Activated CD4-positive, alpha-beta T cell treated with anti-CD3 and anti-CD28 coated beads for 36 hours (primary cell): Measurements from ENCODE around the gene FOXL3. TPM values are rescaled to one million over a fixed set of nuclear protein-coding genes. Genes with fewer than 3 reads are reported as not detected.
"Not testable (repeated sequence)": the region's sequence is repeated elsewhere in the genome, so short reads cannot be mapped to it uniquely, and the experiment has no call there.

Source experiments
- ATAC-seq: fragments of 200-7000 bp; cut with Tn5 transposase; one replicate; pipeline ENCODE4 v1.10.0; 2021; ENCODE audit warnings: mild to moderate bottlenecking, moderate library complexity
- CTCF ChIA-PET: fragments of 350-600 bp; sonication (Branson Sonifier 250); formaldehyde crosslinking; loops from one replicate; lab custom pipeline; 2021; ENCODE audit warnings: antibody characterized with exemption; lab: Charles Lee
- POLR2A ChIA-PET: fragments of 350-600 bp; sonication (Branson Sonifier 250); formaldehyde crosslinking; loops from one replicate; lab custom pipeline; 2021; ENCODE audit warnings: antibody characterized with exemption, inconsistent platforms; lab: Charles Lee
- DNase-seq: peaks from one replicate; pipeline ENCODE4 v3.0.0-alpha.2; 2020
- H3K27ac Mint-ChIP-seq: one replicate; pipeline ENCODE4 v1.8.0; 2021; ENCODE audit warnings: mixed read lengths
- H3K27me3 Mint-ChIP-seq: one replicate; pipeline ENCODE4 v1.8.0; 2021; ENCODE audit warnings: mixed read lengths
- H3K36me3 Mint-ChIP-seq: one replicate; pipeline ENCODE4 v1.8.0; 2021; ENCODE audit warnings: low read depth, mixed read lengths
- H3K4me1 Mint-ChIP-seq: one replicate; pipeline ENCODE4 v1.8.0; 2021; ENCODE audit warnings: mixed read lengths
- H3K4me3 Mint-ChIP-seq: one replicate; pipeline ENCODE4 v1.8.0; 2021; ENCODE audit warnings: mild to moderate bottlenecking, moderate library complexity, mixed read lengths
- H3K9me3 Mint-ChIP-seq: one replicate; pipeline ENCODE4 v1.8.0; 2021; ENCODE audit warnings: low read depth, mixed read lengths
- intact Hi-C, 2 experiments: fragments of 100-400 bp; cut with DNase I in 1 of 2; cut with micrococcal nuclease in 1 of 2; formaldehyde crosslinking; loops; one replicate each; pipeline versions ENCODE4 v1.14.2 to v1.15.1; 2022 to 2024; cut with DNase I, micrococcal nuclease
- total RNA-seq, 2 experiments: library from RNA; stranded (reverse); gene quantifications; one replicate each; pipeline ENCODE4 v1.2.3, GENCODE V29; 2021

FOXL3 gene
- total RNA-seq, 2 experiments from 2014 or later, result not detected

DNA sequence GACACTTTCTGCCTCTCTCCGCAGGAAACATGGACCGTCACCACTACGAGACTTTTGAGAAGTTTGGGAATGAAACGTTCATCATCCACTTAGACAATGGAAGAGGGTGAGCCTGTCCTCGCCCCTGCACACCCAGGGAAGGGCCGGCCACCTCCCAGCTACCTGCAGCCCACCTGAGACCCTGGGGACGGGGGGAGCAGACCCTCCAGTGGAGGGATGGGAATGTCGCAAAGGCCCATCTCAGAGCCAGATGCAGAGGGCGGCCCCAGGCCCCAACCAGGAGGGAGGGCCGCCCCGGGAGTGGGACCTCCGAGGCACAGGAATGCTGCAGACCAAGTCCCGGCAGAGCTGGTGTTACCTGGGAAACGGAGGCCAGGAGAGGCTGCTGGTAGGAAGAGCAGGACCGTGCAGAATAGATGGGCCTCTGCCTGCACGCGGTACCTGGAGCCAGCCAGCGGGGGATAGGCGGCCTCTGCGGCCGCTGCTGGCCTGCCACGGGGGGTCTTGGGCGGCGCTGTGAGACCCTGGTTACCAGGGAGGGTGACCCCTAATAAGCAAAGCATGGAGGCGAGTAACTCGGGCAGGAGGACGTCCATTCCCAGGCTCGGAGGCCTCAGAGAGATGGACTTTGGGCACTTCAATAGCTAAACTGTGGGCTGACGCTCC is 32.9 kb upstream of the FOXL3 start:
- CTCF ChIA-PET, result interaction anchor here (0.5 kb wide), 1 partner anchor 717 kb away, joined by 3 read pairs; no protein-coding TSS in a partner anchor
- no peak overlapping the region for H3K27ac Mint-ChIP-seq
- POLR2A ChIA-PET, result no interaction called here
- H3K4me3 Mint-ChIP-seq, result no peak overlapping the region
- H3K36me3 Mint-ChIP-seq, result no peaks in the 10 kb centered on the region
- H3K27me3 Mint-ChIP-seq, result no peaks in the 10 kb centered on the region
- no peaks in the 10 kb centered on the region for H3K4me1 Mint-ChIP-seq
- peaks cover under 1% of the 10 kb centered on the region for H3K9me3 Mint-ChIP-seq
- intact Hi-C loops, result no loop called here
- DNase-seq (no peak), ATAC-seq (no peak)

DNA sequence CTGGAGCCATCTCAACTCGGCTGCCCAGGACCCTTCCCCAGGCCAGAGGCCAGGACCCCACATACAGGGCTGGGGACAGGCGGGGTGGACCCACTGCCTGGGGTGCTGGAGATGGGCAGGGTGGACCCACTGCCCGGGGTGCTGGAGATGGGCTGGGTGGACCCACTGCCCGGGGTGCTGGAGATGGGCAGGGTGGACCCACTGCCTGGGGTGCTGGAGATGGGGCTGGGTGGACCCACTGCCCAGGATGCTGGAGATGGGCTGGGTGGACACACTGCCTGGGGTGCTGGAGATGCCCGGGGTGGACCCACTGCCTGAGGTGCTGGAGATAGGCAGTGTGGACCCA is 32.4 kb upstream of the FOXL3 start:
- Mint-ChIP-seq H3K9me3 (peaks cover 6% of the 10 kb centered on the region), H3K27ac (no peak overlapping the region), H3K4me3 (no peak overlapping the region), H3K4me1 (no peaks in the 10 kb centered on the region), H3K36me3 (no peaks in the 10 kb centered on the region), H3K27me3 (no peaks in the 10 kb centered on the region)
- no peak for ATAC-seq
- POLR2A ChIA-PET, result no interaction called here
- intact Hi-C loops, result no loop called here
- CTCF ChIA-PET, result no interaction called here
- no peak for DNase-seq

DNA sequence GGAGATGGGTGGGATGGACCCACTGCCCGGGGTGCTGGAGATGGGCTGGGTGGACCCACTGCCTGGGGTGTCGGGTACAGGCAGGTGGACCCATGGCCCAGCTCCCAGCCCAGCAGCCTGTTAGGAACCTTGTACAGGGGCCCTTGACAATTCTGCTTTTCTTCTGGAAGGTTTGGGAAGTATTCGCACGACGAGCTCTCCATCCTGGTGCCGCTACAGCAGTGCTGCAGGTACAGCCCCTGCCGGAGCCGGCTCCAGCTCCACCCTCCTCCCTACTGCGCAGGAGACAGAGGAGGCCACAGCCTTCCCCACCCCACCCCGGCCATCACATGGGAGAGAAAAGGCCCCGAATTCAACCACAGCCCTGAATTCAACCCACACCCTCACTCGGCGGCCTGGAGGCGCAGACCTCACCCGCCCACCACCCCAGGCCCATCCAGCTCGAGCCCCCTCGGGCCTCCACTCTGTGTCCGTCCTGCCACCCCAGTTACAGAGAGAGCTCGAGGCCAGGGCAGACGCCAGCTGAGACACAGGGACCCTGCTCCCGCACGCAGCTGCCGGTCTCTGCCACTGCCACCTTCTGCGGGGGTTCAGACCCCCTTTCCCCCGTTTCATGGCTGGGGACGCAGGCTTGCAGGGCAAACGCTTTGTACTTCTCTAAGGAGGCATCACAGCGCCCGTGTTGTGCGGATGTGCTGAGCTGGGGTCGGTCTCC is 31.3 kb upstream of the FOXL3 start:
- POLR2A ChIA-PET, result no interaction called here
- ATAC-seq (no peak), DNase-seq (no peak)
- intact Hi-C loops, result no loop called here
- H3K4me1 Mint-ChIP-seq, result no peaks in the 10 kb centered on the region
- peaks cover 6% of the 10 kb centered on the region for H3K9me3 Mint-ChIP-seq
- no peak overlapping the region for H3K4me3 Mint-ChIP-seq
- no peak overlapping the region for H3K27ac Mint-ChIP-seq
- H3K27me3 Mint-ChIP-seq, result no peaks in the 10 kb centered on the region
- H3K36me3 Mint-ChIP-seq, result no peaks in the 10 kb centered on the region
- CTCF ChIA-PET, result no interaction called here

DNA sequence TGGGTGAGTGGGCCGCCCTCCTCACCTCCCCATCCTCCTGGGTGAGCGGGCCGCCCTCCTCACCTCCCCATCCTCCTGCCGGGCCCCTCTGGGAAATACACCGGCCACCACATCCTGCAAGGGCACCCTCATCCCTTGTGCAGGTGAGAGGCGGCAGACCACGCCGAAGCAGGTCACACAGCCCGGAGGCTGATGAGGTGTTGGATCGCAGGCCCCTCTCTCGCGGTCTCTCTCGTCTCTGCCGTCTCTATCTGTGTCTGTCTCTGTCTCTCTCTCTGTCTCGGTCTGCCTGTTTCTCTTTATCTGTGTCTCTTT is 30.8 kb upstream of the FOXL3 start:
- CTCF ChIA-PET, result no interaction called here
- DNase-seq, result no peak
- no peaks in the 10 kb centered on the region for H3K27me3 Mint-ChIP-seq
- peaks cover 6% of the 10 kb centered on the region for H3K9me3 Mint-ChIP-seq
- intact Hi-C loops, result no loop called here
- POLR2A ChIA-PET, result no interaction called here
- H3K4me1 Mint-ChIP-seq, result no peaks in the 10 kb centered on the region
- no peak overlapping the region for H3K4me3 Mint-ChIP-seq
- ATAC-seq, result no peak
- H3K27ac Mint-ChIP-seq, result no peak overlapping the region
- H3K36me3 Mint-ChIP-seq, result no peaks in the 10 kb centered on the region

DNA sequence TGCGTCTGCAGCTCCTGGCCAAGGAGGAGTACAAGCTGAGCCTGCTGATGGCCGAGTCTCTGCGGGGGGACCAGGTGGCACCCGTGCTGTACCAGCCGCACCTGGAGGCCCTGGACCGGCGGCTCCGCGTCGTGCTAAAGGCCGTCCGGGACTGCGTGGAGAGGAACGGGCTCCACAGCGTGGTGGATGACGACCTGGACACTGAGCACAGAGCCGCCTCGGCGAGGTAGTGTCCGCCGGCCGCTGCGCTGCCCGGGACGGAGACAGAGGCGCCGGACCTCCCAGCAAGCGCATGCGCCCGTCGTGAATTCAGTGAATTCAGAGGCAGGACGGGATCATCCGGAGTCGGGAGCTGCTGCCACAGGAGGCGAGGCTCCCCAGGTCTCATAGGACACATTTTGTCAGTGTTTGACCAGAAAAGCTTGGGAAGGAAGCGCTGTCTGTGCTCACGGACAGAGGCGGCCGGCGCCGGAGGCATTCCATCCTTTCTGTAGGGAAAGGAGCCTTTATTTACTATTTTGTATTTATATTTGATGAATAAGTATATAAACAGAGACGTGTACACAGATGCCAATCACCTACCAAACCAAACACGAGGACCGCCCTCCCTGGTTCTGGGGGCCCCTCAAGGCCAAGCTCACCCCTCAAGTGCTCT is 30.1 kb upstream of the FOXL3 start:
- no peak for DNase-seq
- H3K9me3 Mint-ChIP-seq, result peaks cover 6% of the 10 kb centered on the region
- ATAC-seq, result no peak
- H3K4me3 Mint-ChIP-seq, result no peak overlapping the region
- POLR2A ChIA-PET, result no interaction called here
- intact Hi-C loops, result no loop called here
- H3K4me1 Mint-ChIP-seq, result no peaks in the 10 kb centered on the region
- CTCF ChIA-PET, result no interaction called here
- no peaks in the 10 kb centered on the region for H3K36me3 Mint-ChIP-seq
- no peaks in the 10 kb centered on the region for H3K27me3 Mint-ChIP-seq
- no peak overlapping the region for H3K27ac Mint-ChIP-seq

DNA sequence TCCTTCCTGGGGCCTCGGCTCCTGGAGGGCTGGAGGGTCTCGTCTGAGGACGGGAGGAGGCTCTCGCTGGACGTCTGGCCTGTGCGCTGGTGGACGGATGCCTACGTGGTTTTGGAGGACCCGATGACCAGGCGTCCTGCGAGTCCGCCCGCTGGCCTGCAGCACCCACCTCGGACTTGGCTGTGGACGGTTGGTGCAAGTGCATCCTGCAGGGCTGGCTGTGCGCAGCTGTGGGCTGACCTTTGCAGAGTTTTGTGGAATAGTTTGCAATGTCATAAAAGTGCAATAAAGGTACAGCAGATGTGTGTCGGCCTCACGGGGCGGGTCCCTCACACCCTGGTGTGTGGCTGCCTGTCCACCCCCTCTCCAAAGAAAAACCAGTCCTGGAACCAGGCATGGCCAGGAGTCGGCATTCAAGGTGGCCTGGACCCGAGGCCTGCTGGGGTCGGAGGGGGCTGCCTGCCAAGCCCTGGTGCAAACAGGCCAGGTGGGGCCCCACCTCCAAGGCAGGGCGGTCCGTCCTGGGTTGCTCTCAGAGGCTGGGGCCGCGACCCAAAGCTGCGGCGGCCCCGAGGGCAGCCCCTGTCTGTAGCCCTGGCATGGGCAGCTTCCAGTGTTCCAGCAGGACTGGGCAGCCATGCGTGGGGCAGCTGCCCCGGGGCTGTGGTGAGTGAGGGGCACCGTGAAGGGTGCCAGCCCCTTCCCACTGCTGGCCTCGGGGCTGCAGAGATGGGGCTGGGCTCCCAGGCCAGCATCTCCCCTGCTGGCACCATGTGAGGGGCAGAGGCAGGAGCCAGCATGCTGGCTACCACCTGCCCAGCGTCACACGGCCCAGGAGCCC is 29.3 kb upstream of the FOXL3 start:
- no peak for ATAC-seq
- no peak for DNase-seq
- no peak overlapping the region for H3K27ac Mint-ChIP-seq
- ChIA-PET POLR2A (no interaction called here), CTCF (interaction anchor here (0.6 kb wide), 1 partner anchor 1351 kb away, joined by 3 read pairs; no protein-coding TSS in a partner anchor)
- peaks cover 6% of the 10 kb centered on the region for H3K9me3 Mint-ChIP-seq
- intact Hi-C loops, result no loop called here
- H3K4me3 Mint-ChIP-seq, result no peak overlapping the region
- no peaks in the 10 kb centered on the region for H3K4me1 Mint-ChIP-seq
- H3K36me3 Mint-ChIP-seq, result no peaks in the 10 kb centered on the region
- H3K27me3 Mint-ChIP-seq, result no peaks in the 10 kb centered on the region

DNA sequence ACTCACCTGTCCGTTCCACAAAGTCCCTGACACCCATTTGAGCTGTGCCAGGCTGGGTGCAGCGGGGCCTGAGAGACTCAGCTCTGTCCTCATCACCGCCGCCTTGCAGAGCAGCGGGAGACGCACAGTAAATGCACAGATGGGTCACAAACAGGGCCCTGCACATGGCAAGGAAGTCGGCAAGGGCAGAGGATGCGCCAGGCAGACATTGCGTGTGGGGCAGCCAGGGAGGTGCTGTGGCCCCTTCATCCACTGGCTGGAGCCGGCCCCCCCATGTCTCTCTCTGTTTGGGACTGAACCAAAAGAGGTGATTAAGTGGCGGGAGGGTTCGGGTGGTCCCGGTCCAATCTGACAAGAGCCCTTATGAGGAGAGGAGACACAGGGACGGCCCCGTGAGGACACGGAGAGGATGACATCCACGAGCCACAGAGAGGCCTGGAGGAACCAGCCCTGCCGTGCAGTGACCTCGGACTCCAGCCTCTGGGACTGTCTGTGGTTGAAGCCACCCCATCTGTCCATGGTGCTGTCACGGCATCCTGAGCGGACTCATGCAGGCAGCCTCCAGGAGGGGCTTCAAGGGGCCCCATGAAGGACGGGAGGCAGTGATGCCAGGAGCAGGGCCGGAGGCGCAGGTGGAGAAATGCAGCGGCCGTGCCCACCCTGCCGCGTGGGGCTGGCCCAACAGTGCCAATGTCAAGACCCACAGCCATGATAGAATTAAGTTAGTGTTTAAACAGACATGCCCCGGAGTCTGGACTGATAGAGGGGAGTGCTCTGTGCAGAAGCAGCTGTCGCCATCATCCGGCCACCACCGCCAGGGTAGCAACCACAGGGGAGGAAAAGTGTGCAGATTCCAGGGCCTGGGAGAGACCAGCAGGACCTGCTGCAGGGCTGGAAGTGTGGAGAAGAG is 28.4 kb upstream of the FOXL3 start:
- CTCF ChIA-PET, result no interaction called here
- POLR2A ChIA-PET, result no interaction called here
- H3K27ac Mint-ChIP-seq, result no peak overlapping the region
- H3K27me3 Mint-ChIP-seq, result no peaks in the 10 kb centered on the region
- intact Hi-C loops, result no loop called here
- no peak for ATAC-seq
- H3K4me3 Mint-ChIP-seq, result no peak overlapping the region
- DNase-seq, result peak; percentile 0
- H3K9me3 Mint-ChIP-seq, result peaks cover 6% of the 10 kb centered on the region
- H3K4me1 Mint-ChIP-seq, result no peaks in the 10 kb centered on the region
- H3K36me3 Mint-ChIP-seq, result no peaks in the 10 kb centered on the region

DNA sequence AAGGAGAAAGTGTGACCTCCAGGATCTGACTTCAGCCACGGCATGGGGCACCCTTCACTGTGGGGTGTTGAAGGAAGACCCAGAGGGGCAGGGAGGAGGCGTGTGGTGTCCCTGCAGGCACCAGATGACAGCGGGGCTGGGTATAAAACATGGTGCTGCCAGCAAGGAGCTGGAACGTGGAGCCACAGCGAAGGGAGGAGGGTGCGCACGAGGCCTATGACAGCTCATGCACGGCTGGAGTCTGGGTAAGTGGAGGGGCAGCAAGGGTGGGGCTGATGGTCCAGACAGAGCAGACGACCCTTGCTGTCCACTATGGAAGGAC is 27.8 kb upstream of the FOXL3 start:
- no peak overlapping the region for H3K27ac Mint-ChIP-seq
- POLR2A ChIA-PET, result no interaction called here

DNA sequence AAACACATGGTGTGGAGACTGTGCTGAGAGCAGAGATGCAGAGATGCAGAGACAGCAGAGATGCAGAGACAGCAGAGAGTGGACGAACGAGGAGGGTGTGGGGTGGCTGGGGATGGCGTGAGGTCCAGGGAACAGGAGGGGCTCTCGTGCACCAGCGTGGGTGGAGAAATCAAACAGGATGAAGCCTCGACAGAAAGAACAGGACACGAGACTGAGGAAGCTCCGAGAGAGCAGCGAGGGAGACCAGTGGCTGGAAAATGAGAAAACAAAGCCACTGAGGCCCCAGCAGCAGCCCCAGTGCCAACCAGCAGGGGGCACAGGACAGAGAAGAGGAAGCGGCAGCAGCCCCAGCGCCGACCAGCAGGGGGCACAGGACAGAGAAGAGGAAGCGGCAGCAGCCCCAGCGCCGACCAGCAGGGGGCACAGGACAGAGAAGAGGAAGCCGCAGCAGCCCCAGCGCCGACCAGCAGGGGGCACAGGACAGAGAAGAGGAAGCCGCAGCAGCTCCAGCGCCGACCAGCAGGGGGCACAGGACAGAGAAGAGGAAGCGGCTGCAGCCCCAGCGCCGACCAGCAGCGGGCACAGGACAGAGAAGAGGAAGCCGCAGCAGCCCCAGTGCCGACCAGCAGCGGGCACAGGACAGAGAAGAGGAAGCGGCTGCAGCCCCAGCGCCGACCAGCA is 27.2 kb upstream of the FOXL3 start:
- H3K4me3 Mint-ChIP-seq, POLR2A ChIA-PET, intact Hi-C loops, H3K36me3 Mint-ChIP-seq, ATAC-seq, H3K4me1 Mint-ChIP-seq, H3K27ac Mint-ChIP-seq, H3K27me3 Mint-ChIP-seq, H3K9me3 Mint-ChIP-seq, CTCF ChIA-PET: not testable (repeated sequence)
- DNase-seq, result peak; percentile 81

More for the DNA sequence above, 27.8 kb upstream of the FOXL3 start:
- H3K4me3 Mint-ChIP-seq, result no peak overlapping the region
- DNase-seq, result peak; percentile 3
- H3K27me3 Mint-ChIP-seq, result no peaks in the 10 kb centered on the region
- ATAC-seq, result no peak
- CTCF ChIA-PET, result no interaction called here
- intact Hi-C loops, result no loop called here
- H3K9me3 Mint-ChIP-seq, result peaks cover 6% of the 10 kb centered on the region
- H3K4me1 Mint-ChIP-seq, result no peaks in the 10 kb centered on the region
- no peaks in the 10 kb centered on the region for H3K36me3 Mint-ChIP-seq

DNA sequence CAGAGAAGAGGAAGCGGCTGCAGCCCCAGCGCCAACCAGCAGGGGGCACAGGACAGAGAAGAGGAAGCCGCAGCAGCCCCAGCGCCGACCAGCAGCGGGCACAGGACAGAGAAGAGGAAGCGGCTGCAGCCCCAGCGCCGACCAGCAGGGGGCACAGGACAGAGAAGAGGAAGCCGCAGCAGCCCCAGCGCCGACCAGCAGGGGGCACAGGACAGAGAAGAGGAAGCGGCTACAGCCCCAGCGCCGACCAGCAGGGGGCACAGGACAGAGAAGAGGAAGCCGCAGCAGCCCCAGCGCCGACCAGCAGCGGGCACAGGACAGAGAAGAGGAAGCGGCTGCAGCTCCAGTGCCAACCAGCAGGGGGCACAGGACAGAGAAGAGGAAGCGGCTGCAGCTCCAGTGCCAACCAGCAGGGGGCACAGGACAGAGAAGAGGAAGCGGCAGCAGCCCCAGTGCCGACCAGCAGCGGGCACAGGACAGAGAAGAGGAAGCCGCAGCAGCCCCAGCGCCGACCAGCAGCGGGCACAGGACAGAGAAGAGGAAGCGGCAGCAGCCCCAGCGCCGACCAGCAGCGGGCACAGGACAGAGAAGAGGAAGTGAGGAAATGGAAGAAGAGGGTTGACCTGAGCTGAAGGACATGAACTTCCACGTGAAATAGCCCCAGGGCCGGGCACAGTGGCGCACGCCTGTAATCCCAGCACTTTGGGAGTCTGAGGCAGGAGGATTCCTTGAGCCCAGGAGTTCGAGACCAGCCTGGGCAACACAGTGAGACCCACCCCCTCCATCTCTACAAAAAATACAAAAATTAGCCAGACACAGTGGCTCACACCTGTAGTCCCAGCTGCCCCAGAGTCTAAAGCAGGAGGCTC is 26.3 kb upstream of the FOXL3 start:
- POLR2A ChIA-PET, H3K4me3 Mint-ChIP-seq, H3K27me3 Mint-ChIP-seq, H3K36me3 Mint-ChIP-seq, H3K4me1 Mint-ChIP-seq, H3K9me3 Mint-ChIP-seq, H3K27ac Mint-ChIP-seq: not testable (repeated sequence)
- CTCF ChIA-PET, result interaction anchor here (0.6 to 1.0 kb wide), 3 partner anchors 13 to 646 kb away, joined by 3 read pairs; no protein-coding TSS in a partner anchor
- peak; percentile 73 for DNase-seq
- intact Hi-C loops, result loop anchor here in 1 of 2 experiments (2.0 kb wide), 1 partner anchor 115 kb away; no protein-coding TSS in a partner anchor
- ATAC-seq, result peak; percentile 60
